Loucy (cell line): ENCODE measurements around the gene COLEC11.

Source experiments
- H2AFZ ChIP-seq: fragments of 200-600 bp; sonication (generic); 2 replicates; pipeline ENCODE4 v1.6.0; 2016; ENCODE audit warnings: antibody characterized with exemption, mild to moderate bottlenecking, low read length, moderate library complexity
- H3F3A ChIP-seq: fragments of 200-600 bp; 2 replicates; pipeline ENCODE4 v1.6.0; 2016; ENCODE audit warnings: antibody characterized with exemption, low read depth, mild to moderate bottlenecking
- H3K27me3 ChIP-seq: fragments of 200-600 bp; sonication (generic); 2 replicates; pipeline ENCODE4 v1.6.1; 2014; ENCODE audit warnings: low read length, mild to moderate bottlenecking; ENCODE audit not compliant: insufficient read depth, poor library complexity, severe bottlenecking
- H3K36me3 ChIP-seq: fragments of 200-600 bp; sonication (generic); 2 replicates; pipeline ENCODE4 v1.6.1; 2016; ENCODE audit warnings: low read length; ENCODE audit not compliant: insufficient read depth
- H3K4me1 ChIP-seq: fragments of 200-600 bp; sonication (generic); 2 replicates; pipeline ENCODE4 v1.5.1; 2014; ENCODE audit warnings: low read length, mild to moderate bottlenecking; ENCODE audit not compliant: insufficient read depth, poor library complexity, severe bottlenecking
- H3K4me2 ChIP-seq: fragments of 200-600 bp; sonication (generic); 2 replicates; pipeline ENCODE4 v1.6.0; 2014; ENCODE audit warnings: antibody characterized with exemption, low read length, low read depth, mild to moderate bottlenecking; ENCODE audit not compliant: poor library complexity, severe bottlenecking
- H3K4me3 ChIP-seq: fragments of 200-600 bp; sonication (generic); 2 replicates; pipeline ENCODE4 v1.5.1; 2014; ENCODE audit warnings: low read length, mild to moderate bottlenecking, mixed read lengths; ENCODE audit not compliant: poor library complexity, severe bottlenecking
- H3K79me2 ChIP-seq: fragments of 200-600 bp; sonication (generic); 2 replicates; pipeline ENCODE4 v1.6.1; 2014; ENCODE audit warnings: low read length; ENCODE audit not compliant: insufficient read depth
- H3K9ac ChIP-seq: fragments of 200-600 bp; sonication (generic); 2 replicates; pipeline ENCODE4 v1.6.0; 2014; ENCODE audit warnings: mild to moderate bottlenecking, low read depth, low read length, moderate library complexity; ENCODE audit not compliant: poor library complexity, severe bottlenecking
- H3K9me2 ChIP-seq: fragments of 200-600 bp; sonication (generic); replicated peaks from 2 replicates; pipeline ENCODE4 v1.6.1; 2016; ENCODE audit warnings: low read depth, low read length, mixed read lengths
- H3K9me3 ChIP-seq: fragments of 200-600 bp; sonication (generic); 2 replicates; pipeline ENCODE4 v1.6.1; 2014; ENCODE audit warnings: mild to moderate bottlenecking, antibody characterized with exemption, low read length, low read depth; ENCODE audit not compliant: insufficient read depth
- H4K20me1 ChIP-seq: fragments of 200-600 bp; sonication (generic); 2 replicates; pipeline ENCODE4 v1.6.0; 2014; ENCODE audit warnings: antibody characterized with exemption, low read length, mild to moderate bottlenecking; ENCODE audit not compliant: insufficient read depth, poor library complexity, severe bottlenecking
- CTCF ChIP-seq: fragments of 200-600 bp; sonication (generic); conservative IDR thresholded peaks from 2 replicates; pipeline ENCODE4 v1.5.1; 2014; ENCODE audit warnings: mild to moderate bottlenecking, antibody characterized with exemption, low read length
- EZH2phosphoT487 ChIP-seq: fragments of 200-600 bp; IDR thresholded peaks from 2 replicates; pipeline ENCODE4 v1.6.1; 2018; ENCODE audit warnings: antibody characterized with exemption, mild to moderate bottlenecking, moderate library complexity, borderline replicate concordance

Gene COLEC11

GRCh38 chr2:3620834-3621233 lies 25.9 kb downstream of the COLEC11 start:
- H3K27me3 ChIP-seq: no peaks in the 10 kb centered on the region
- no peaks in the 10 kb centered on the region for H3K36me3 ChIP-seq
- no peaks in the 10 kb centered on the region for H3K4me1 ChIP-seq
- H3K4me3 ChIP-seq: no peak overlapping the region
- H2AFZ ChIP-seq: no peak overlapping the region
- H3K9me3 ChIP-seq: no peaks in the 10 kb centered on the region
- H3K4me2 ChIP-seq: no peak overlapping the region
- H4K20me1 ChIP-seq: no peaks in the 10 kb centered on the region
- H3F3A ChIP-seq: no peaks in the 10 kb centered on the region
- no peaks in the 10 kb centered on the region for H3K9me2 ChIP-seq
- H3K79me2 ChIP-seq: no peaks in the 10 kb centered on the region
- TF ChIP-seq CTCF (no peak), EZH2phosphoT487 (no peak)
- no peak overlapping the region for H3K9ac ChIP-seq

GRCh38 chr2:3622967-3623366 lies 28.1 kb downstream of the COLEC11 start:
- H3K36me3 ChIP-seq: no peaks in the 10 kb centered on the region
- no peaks in the 10 kb centered on the region for H3F3A ChIP-seq
- H3K4me1 ChIP-seq: no peaks in the 10 kb centered on the region
- H4K20me1 ChIP-seq: no peaks in the 10 kb centered on the region
- no peaks in the 10 kb centered on the region for H3K9me3 ChIP-seq
- H2AFZ ChIP-seq: no peak overlapping the region
- H3K4me3 ChIP-seq: no peak overlapping the region
- no peaks in the 10 kb centered on the region for H3K79me2 ChIP-seq
- TF ChIP-seq CTCF (no peak), EZH2phosphoT487 (no peak)
- H3K9ac ChIP-seq: no peak overlapping the region
- no peak overlapping the region for H3K4me2 ChIP-seq
- H3K9me2 ChIP-seq: no peaks in the 10 kb centered on the region
- no peaks in the 10 kb centered on the region for H3K27me3 ChIP-seq

GRCh38 chr2:3624059-3624794 lies 29.3 kb downstream of the COLEC11 start:
- H3K27me3 ChIP-seq: no peaks in the 10 kb centered on the region
- no peaks in the 10 kb centered on the region for H4K20me1 ChIP-seq
- no peak overlapping the region for H3K4me2 ChIP-seq
- no peaks in the 10 kb centered on the region for H3K9me3 ChIP-seq
- no peaks in the 10 kb centered on the region for H3K4me1 ChIP-seq
- TF ChIP-seq EZH2phosphoT487 (no peak), CTCF (no peak)
- no peak overlapping the region for H2AFZ ChIP-seq
- H3K9ac ChIP-seq: no peak overlapping the region
- no peaks in the 10 kb centered on the region for H3K9me2 ChIP-seq
- no peaks in the 10 kb centered on the region for H3K79me2 ChIP-seq
- H3F3A ChIP-seq: no peaks in the 10 kb centered on the region
- H3K36me3 ChIP-seq: no peaks in the 10 kb centered on the region
- no peak overlapping the region for H3K4me3 ChIP-seq
